ENCODE data around the gene ARF3.

DNA sequence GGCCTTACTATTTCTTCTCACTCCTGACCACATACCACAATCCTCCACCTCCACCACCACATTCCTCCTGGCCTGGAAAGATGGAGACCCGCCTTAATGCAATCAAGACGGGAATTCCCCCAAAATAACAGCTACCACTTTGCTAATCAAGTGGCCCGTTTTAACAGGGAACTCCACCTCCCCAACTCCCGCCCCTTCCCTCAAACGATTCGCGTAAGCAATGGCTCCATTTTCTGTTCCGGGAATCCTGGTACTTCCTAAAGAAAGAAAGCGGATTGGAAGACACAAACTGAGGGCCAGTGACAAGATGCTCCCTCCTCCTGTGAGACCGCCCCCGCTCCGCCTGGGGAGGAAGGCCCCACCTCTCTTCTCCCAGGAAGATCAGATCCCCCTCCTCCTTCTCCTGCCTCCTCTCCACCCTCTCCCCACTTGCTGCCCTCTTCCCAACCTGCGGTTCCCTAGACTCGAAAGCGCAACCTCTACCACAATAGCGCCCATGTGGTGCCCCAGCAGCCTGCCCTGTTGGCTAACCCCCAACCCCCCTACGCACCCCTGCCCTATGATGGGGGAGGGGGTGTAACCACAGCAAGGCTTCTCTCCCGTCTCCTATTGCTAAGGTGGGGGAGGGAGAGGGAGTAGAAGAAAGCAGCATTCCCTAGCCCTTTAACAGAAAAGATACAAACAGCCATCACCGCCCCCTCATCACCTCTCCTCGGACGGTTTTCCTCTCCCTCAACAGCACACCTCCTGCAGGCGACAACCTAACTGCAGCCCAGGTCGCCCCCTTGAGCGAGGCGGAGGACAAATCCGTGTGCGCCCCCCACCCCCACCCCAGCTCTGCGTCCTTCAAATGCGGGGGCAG lies 777 bp downstream of the ARF3 start:
- TF ChIP-seq POLR2AphosphoS5 (IDR thresholded peaks at IDR 0.05; ENCODE audit: borderline replicate concordance, low read depth, low read length) (peak; percentile 33; the same call in 1 of the 2 replicates), FOXP2 (optimal IDR thresholded peaks at IDR 0.05; ENCODE audit: control extremely low read depth, extremely low read length, insufficient read depth) (no peak)

Measured in SK-N-MC (cell line).